Lower leg skin (tissue), 4 donors: ENCODE data around the gene PALM3. TPM values are rescaled to one million over a fixed set of nuclear protein-coding genes. Genes with fewer than 3 reads are reported as not detected.

Experiments
- DNase-seq, 2 donors: peaks; one replicate each; pipeline ENCODE4 v3.0.0-alpha.2; 2019; ENCODE audit warnings: low spot score in 2 of 2
- H3K4me3 ChIP-seq: fragments of 200-600 bp; sonication (generic); 2 replicates; pipeline ENCODE4 v1.5.1; 2017; ENCODE audit warnings: mild to moderate bottlenecking, low read depth; ENCODE audit not compliant: poor library complexity, severe bottlenecking
- POLR2A ChIP-seq, 2 donors: fragments of 450-650 bp; IDR thresholded peaks; one replicate each; pipeline ENCODE4 v1.6.1; 2016 to 2017; ENCODE audit warnings: antibody characterized with exemption in 2 of 2, mild to moderate bottlenecking in 1 of 2, moderate library complexity in 1 of 2
- WGBS, 2 donors: methylation state at CpG; one replicate each; pipeline ENCODE4 v1.1.5; 2018; 5-methylcytosine and 5-hydroxymethylcytosine counted together
- intact Hi-C: fragments of 100-400 bp; cut with DNase I; formaldehyde crosslinking; loops from one replicate; pipeline ENCODE4 v1.15.0; 2023; ENCODE audit warnings: low total_unique reads
- total RNA-seq, 4 donors: library from RNA; depleted of rRNA; stranded (reverse); fragments of >200 nt; gene quantifications; one replicate each; pipeline ENCODE4 v1.1.0, GENCODE V29; 2016
- TF ChIP-seq, protein P1 (sequence below), 3 donors: fragments of 450-650 bp; IDR thresholded peaks; one replicate each; pipeline ENCODE4 v1.5.1; 2016; ENCODE audit warnings: antibody characterized with exemption in 3 of 3, mild to moderate bottlenecking in 3 of 3, moderate library complexity in 2 of 3

The PALM3 gene
- total RNA-seq, 4 donors from 2014 or later, result 0.10 TPM; not detected in 3

DNA sequence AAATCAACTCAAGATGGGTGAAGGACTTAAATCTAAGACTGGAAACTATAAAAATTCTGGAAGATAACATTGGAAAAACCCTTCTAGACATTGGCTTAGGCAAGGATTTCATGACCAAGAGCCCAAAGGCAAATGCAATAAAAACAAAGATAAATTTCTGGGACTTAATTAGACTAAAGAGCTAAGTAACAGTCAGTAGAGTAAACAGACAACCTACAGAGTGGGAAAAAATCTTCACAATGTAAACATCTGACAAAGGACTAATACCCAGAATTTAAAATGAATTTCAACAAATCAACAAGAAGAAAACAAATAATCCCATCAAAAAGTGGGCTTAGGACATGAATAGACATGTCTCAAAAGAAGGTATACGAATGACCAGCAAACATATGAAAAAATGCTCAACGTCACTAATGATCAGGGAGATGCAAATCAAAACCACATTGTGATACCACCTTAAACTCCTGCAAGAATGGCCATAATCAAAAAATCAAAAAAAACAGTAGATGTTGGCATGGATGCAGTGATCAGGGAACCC lies 49.4 kb downstream of the PALM3 start:
- WGBS, 2 donors, result 78 to 79% methylated on average over 2 of the region's 2 CpGs
- no peak overlapping the region for H3K4me3 ChIP-seq
- TF ChIP-seq, protein P1, sequence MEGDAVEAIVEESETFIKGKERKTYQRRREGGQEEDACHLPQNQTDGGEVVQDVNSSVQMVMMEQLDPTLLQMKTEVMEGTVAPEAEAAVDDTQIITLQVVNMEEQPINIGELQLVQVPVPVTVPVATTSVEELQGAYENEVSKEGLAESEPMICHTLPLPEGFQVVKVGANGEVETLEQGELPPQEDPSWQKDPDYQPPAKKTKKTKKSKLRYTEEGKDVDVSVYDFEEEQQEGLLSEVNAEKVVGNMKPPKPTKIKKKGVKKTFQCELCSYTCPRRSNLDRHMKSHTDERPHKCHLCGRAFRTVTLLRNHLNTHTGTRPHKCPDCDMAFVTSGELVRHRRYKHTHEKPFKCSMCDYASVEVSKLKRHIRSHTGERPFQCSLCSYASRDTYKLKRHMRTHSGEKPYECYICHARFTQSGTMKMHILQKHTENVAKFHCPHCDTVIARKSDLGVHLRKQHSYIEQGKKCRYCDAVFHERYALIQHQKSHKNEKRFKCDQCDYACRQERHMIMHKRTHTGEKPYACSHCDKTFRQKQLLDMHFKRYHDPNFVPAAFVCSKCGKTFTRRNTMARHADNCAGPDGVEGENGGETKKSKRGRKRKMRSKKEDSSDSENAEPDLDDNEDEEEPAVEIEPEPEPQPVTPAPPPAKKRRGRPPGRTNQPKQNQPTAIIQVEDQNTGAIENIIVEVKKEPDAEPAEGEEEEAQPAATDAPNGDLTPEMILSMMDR (IDR thresholded peaks at IDR 0.05), result no peak
- no peak for TF ChIP-seq POLR2A (IDR thresholded peaks at IDR 0.05)
- no peak for DNase-seq
- intact Hi-C loops, result no loop called here

DNA sequence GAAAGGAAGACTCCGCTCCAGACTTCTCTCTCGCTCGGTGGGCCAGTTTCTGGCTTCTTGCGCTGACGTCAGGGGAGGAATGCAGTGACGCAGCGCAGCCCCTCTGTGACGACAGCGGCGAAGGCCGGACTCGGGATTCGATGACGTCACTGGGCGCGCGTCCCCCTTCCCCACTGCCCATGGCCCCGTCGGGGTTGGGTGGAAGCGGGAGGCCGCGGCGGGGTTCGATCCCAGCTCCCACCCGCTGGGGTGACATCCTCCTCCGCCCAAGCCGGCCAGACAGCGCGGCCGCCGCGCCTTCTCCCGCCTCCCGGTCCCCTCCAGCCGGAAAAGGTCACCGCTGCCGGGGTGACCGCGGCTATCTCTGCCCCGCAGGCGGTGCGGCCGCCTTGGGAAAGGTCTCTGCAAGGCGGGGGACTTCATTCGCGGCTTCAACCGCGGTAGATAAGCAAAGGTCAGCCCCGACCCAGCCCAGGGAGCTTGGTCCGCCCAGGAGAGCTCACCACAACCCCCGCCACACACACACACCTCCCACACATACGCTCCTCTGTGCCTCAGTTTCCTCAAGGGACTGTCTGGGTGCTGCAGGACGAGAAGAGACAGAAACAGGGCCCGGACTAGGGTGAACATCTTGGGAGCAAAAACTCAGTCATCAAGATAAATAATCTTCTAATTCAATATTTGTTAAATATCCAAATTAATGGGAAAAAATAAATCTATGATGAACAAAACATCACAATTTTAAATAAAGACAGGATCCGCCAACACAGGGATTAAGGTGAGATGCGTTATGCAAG lies 54.9 kb downstream of the PALM3 start:
- WGBS, 2 donors, result 6 to 15% methylated on average over 17 to 44 of the region's 56 CpGs
- intact Hi-C loops, result no loop called here
- H3K4me3 ChIP-seq, result peak overlapping the region; percentile 41
- TF ChIP-seq POLR2A (IDR thresholded peaks at IDR 0.05), result no peak
- TF ChIP-seq, protein P1 (IDR thresholded peaks at IDR 0.05), result no peak
- peak in 1 of 2 donors; percentile 97 for DNase-seq

DNA sequence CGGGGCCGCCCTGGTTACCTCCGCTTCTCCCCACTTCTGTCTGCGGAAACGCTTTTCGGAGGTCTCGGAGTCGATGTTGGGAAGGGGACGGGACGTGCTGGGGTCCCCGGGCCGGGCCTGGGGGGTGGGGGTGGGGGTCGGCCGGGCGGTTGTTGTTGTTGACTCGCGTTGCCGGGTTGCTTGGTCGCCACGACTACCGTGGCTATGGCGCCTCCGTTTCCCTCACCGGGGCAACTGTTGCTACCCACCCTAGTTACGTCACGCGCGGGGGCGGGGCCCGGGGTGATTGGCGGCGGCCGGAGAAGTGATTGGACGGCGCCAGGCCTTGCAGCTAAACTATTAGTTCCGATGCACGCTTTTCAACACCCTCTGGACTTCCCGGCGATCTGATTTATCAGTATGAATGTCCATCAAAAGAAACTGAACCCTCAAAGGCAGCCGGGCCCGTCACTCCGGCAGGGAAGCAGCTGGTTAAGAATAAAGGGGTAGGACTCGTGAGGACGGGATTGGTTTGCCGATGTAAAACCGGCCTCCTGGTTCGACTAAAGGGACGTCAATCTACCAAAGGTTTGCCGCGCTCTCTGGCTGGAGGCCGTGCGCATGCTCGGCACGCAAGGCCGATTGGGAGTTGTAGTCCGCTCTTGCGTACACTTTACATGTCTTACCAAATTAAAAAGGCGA lies 55.7 kb downstream of the PALM3 start, which contains the start of gene RFX1:
Gene RFX1, minus strand, starts transcription at position 236 of the 681 bp plus-strand sequence. CDS start 12,477 bp downstream, outside the sequence.
- intact Hi-C loops, result no loop called here
- peak within 1 kb of the TSS; percentile 77 for H3K4me3 ChIP-seq
- DNase-seq, result peak; percentile 99 to 100
- TF ChIP-seq POLR2A (IDR thresholded peaks at IDR 0.05), result no peak
- TF ChIP-seq, protein P1 (IDR thresholded peaks at IDR 0.05), result peak in 1 of 3 donors; percentile 17
- WGBS, 2 donors, result 0 to 1% methylated on average over 35 to 55 of the region's 58 CpGs

DNA sequence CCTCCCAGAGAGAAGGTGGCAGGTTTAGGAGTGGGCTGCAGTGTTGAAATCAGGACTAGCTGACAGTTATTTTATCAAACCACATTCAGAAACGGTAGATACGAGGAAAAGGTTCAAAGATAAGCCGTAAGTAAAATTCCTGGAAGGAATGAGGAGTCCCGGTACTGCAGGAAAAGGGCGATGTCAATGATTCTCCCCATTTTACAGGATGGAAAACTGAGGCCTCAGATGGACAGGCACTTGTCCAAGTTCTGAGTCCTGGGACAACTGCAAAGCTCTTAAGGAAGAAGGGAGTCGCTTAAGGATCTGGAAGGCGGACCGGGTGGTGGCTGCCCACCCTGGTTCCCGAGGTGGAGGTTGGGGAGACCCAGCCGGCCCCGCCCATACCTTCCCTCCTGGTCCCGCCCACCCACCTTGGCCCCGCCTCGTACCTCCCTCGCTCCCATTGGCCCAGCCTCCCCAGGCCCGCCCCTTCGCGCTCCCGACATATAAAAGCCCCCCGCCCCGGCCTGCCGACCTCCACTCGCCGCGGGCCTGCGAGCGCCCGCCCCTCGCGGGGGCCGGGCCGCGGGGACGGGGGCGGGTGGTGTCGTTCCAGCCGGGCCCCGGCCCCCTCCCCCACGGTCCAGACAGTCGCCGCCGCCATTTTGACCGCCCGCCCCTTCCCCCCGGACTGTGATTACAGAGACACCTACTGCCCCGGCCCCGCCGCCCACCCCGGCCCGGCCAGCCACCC lies 56.4 kb downstream of the PALM3 start:
- intact Hi-C loops, result no loop called here
- H3K4me3 ChIP-seq, result peak overlapping the region; percentile 77
- WGBS, 2 donors, result 5 to 6% methylated on average over 15 to 45 of the region's 50 CpGs
- DNase-seq, result peak; percentile 85 to 98
- TF ChIP-seq POLR2A (IDR thresholded peaks at IDR 0.05), result no peak
- TF ChIP-seq, protein P1 (IDR thresholded peaks at IDR 0.05), result no peak

GRCh38 chr19:14004619-14005348 lies 57.1 kb downstream of the PALM3 start:
- TF ChIP-seq, protein P1 (IDR thresholded peaks at IDR 0.05), result no peak
- no peak for TF ChIP-seq POLR2A (IDR thresholded peaks at IDR 0.05)
- intact Hi-C loops, result no loop called here
- DNase-seq, result peak; percentile 79 to 94
- no peak overlapping the region for H3K4me3 ChIP-seq
- WGBS, 2 donors, result 18 to 19% methylated on average over 14 of the region's 14 CpGs
